Umbilical cord (tissue), 2 donors: ENCODE results near the gene SLC15A3. TPM values are rescaled to one million over a fixed set of nuclear protein-coding genes. Genes with fewer than 3 reads are reported as not detected.

Source experiments
- DNase-seq: peaks from one replicate; pipeline ENCODE4 v3.0.0-alpha.2; 2015; ENCODE audit warnings: low spot score
- total RNA-seq: library from RNA; depleted of rRNA; stranded (reverse); fragments of >200 nt; gene quantifications from one replicate; pipeline ENCODE4 v1.2.3, GENCODE V29; 2014; ENCODE audit warnings: low replicate concordance; ENCODE audit not compliant: insufficient read depth

The SLC15A3 gene
- total RNA-seq, 1 donor from 2014 or later = 6.0 TPM

GRCh38 chr11:60891103-60891741 is 60.8 kb downstream of the SLC15A3 start:
- DNase-seq = no peak

- no peak for DNase-seq
These were observed 61.3 kb downstream of the SLC15A3 start for GRCh38 chr11:60890696-60891095.

GRCh38 chr11:60889869-60890311 is 62.1 kb downstream of the SLC15A3 start:
- DNase-seq = no peak

GRCh38 chr11:60887556-60887955 is 64.4 kb downstream of the SLC15A3 start:
- peak; percentile 25 for DNase-seq

Other genes with a start within 250 kb of the SLC15A3 start
- not detected for gene MS4A18, start 227.5 kb downstream of the SLC15A3 start, total RNA-seq
- not detected for gene MS4A15, start 195.3 kb downstream of the SLC15A3 start, total RNA-seq
- not detected for gene MS4A10, start 166.8 kb downstream of the SLC15A3 start, total RNA-seq
- gene CCDC86, start 110.1 kb downstream of the SLC15A3 start, total RNA-seq = 4.3 TPM
- gene PTGDR2, start 96.2 kb downstream of the SLC15A3 start, total RNA-seq = 0.24 TPM
- gene ZP1, start 84.6 kb downstream of the SLC15A3 start, total RNA-seq = 0.96 TPM
- 51.8 TPM for gene PRPF19, start 45.6 kb downstream of the SLC15A3 start, total RNA-seq
- gene TMEM109, start 38.0 kb downstream of the SLC15A3 start, total RNA-seq = 22.9 TPM
- 33.5 TPM for gene TMEM132A, start 27.7 kb downstream of the SLC15A3 start, total RNA-seq
- 0.24 TPM for gene CD6, start 19.5 kb upstream of the SLC15A3 start, total RNA-seq
- not detected for gene CD5, start 150.3 kb upstream of the SLC15A3 start, total RNA-seq
- 11.1 TPM for gene VPS37C, start 209.2 kb upstream of the SLC15A3 start, total RNA-seq